NB4 (cell line): ENCODE measurements around the gene BAG1.

Source experiments
- MYC ChIP-seq: IDR thresholded peaks from 2 replicates; pipeline ENCODE4 v1.6.1; 2011; ENCODE audit warnings: low read depth, low read length
- TF ChIP-seq, protein P1 (sequence below): IDR thresholded peaks from one replicate; pipeline ENCODE4 v1.5.1; 2012; ENCODE audit warnings: low read depth, low read length

DNA sequence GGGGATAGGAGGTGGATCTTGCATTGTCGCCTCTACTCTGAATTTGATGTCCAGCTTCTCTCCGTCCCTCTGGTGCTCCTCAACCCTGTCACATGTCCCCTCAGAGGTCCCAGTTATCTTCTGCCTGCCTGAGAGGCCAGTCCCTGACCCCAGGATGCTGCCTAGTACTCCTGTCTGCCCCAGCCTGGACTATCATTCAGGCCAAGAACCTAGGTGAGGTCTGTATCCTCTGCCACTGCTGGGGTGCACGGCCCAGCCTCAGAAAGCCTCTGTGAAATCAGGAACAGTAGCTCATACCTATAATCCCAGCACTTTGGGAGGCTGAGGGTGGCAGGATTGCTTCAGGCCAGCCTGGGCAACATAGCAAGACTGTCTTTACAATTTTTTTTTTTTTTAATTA, 15.9 kb downstream of the BAG1 start:
- TF ChIP-seq, protein P1, sequence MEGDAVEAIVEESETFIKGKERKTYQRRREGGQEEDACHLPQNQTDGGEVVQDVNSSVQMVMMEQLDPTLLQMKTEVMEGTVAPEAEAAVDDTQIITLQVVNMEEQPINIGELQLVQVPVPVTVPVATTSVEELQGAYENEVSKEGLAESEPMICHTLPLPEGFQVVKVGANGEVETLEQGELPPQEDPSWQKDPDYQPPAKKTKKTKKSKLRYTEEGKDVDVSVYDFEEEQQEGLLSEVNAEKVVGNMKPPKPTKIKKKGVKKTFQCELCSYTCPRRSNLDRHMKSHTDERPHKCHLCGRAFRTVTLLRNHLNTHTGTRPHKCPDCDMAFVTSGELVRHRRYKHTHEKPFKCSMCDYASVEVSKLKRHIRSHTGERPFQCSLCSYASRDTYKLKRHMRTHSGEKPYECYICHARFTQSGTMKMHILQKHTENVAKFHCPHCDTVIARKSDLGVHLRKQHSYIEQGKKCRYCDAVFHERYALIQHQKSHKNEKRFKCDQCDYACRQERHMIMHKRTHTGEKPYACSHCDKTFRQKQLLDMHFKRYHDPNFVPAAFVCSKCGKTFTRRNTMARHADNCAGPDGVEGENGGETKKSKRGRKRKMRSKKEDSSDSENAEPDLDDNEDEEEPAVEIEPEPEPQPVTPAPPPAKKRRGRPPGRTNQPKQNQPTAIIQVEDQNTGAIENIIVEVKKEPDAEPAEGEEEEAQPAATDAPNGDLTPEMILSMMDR = no peak
- TF ChIP-seq MYC = no peak
